Limb (tissue), 2 donors: ENCODE data around the gene THSD1.

Experiments
- DNase-seq, 2 donors: peaks; one replicate each; pipeline ENCODE4 v3.0.0-alpha.2; 2016; ENCODE audit errors: extremely low spot score in 2 of 2

THSD1 gene

GRCh38 chr13:52405767-52406494 lies at the start of gene THSD1:
Gene THSD1 (minus strand): TSS chr13:52406172. CDS start chr13:52402600, 3,572 bp downstream.
- DNase-seq = peak; percentile 24 to 58

GRCh38 chr13:52455677-52456041 lies 49.7 kb upstream of the THSD1 start:
- DNase-seq = peak; percentile 84 to 90

GRCh38 chr13:52454820-52455676 lies 49.1 kb upstream of the THSD1 start, which contains the start of gene CKAP2:
Gene CKAP2 (plus strand): TSS chr13:52455478. CDS start chr13:52455557, 79 bp downstream.
- DNase-seq = peak; percentile 94

- DNase-seq = peak in 1 of 2 donors; percentile 36
Measured at GRCh38 chr13:52454459-52454819, 48.5 kb upstream of the THSD1 start.

- no peak for DNase-seq
Measured at GRCh38 chr13:52452470-52452869, 46.5 kb upstream of the THSD1 start.

GRCh38 chr13:52451135-52451804 lies 45.3 kb upstream of the THSD1 start:
- DNase-seq = no peak

- no peak for DNase-seq
Measured at GRCh38 chr13:52450793-52451116, 44.8 kb upstream of the THSD1 start.

- peak; percentile 97 to 99 for DNase-seq
Measured at GRCh38 chr13:52450012-52450792, 44.2 kb upstream of the THSD1 start, which contains the start of gene VPS36. Gene VPS36 (minus strand): TSS chr13:52450634. CDS start chr13:52450594, 40 bp downstream.

- DNase-seq = peak in 1 of 2 donors; percentile 4
Measured at GRCh38 chr13:52449331-52450011, 43.5 kb upstream of the THSD1 start.

GRCh38 chr13:52447815-52448552 lies 42.0 kb upstream of the THSD1 start:
- DNase-seq = no peak

- DNase-seq = no peak
Measured at GRCh38 chr13:52447354-52447753, 41.4 kb upstream of the THSD1 start.

- DNase-seq = no peak
Measured at GRCh38 chr13:52446265-52446664, 40.3 kb upstream of the THSD1 start.

GRCh38 chr13:52432456-52432855 lies 26.5 kb upstream of the THSD1 start:
- DNase-seq = no peak

GRCh38 chr13:52428295-52428694 lies 22.3 kb upstream of the THSD1 start:
- no peak for DNase-seq

- no peak for DNase-seq
Measured at GRCh38 chr13:52421216-52421615, 15.2 kb upstream of the THSD1 start.

- DNase-seq = no peak
Measured at GRCh38 chr13:52419080-52419479, 13.1 kb upstream of the THSD1 start.

GRCh38 chr13:52414963-52415362 lies 9.0 kb upstream of the THSD1 start:
- no peak for DNase-seq

GRCh38 chr13:52414051-52414450 lies 8.1 kb upstream of the THSD1 start:
- DNase-seq = no peak

GRCh38 chr13:52412128-52412527 lies 6.2 kb upstream of the THSD1 start:
- DNase-seq = no peak

- DNase-seq = no peak
Measured at GRCh38 chr13:52411629-52412028, 5.7 kb upstream of the THSD1 start.
